Measurements from ENCODE around the gene HEY2.
A peak's percentile ranks its signal among the peaks of the same experiment; 100 is the strongest.

The HEY2 gene

GRCh38 chr6:125802383-125802782, 53.0 kb downstream of the HEY2 start:
- no peak overlapping the region for H3K4me3 ChIP-seq (ENCODE audit: low read depth, low read length)
- ChIA-PET POLR2A (interaction anchor here (2.7 kb wide), 1 partner anchor 11 kb away, joined by 11 read pairs; the partner anchor contains the start of gene NCOA7), CTCF (interaction anchor here (2.2 kb wide), 1 partner anchor 11 kb away, joined by 22 read pairs; the partner anchor contains the start of gene NCOA7)
- no peaks in the 10 kb centered on the region for H3K9me3 ChIP-seq (ENCODE audit: control insufficient read depth, insufficient read depth, low read depth, low read length)
- peaks cover 0 to 3% of the 10 kb centered on the region in 2 experiments; a peak in 1 of 3 replicates for H3K36me3 ChIP-seq (ENCODE audit: control insufficient read depth in 2 of 2, insufficient read depth in 1 of 2, low read length in 2 of 2)
- no peak for TF ChIP-seq ZNF112 (tag by site-specific recombination; IDR thresholded peaks at IDR 0.05)
- no peak for TF ChIP-seq ZNF350 (tag by site-specific recombination; IDR thresholded peaks at IDR 0.05)
- no peak for TF ChIP-seq BCL11A (tag by site-specific recombination; IDR thresholded peaks at IDR 0.05; ENCODE audit: low read depth)
- TF ChIP-seq ZFP3 (tag by site-specific recombination; IDR thresholded peaks at IDR 0.05; ENCODE audit: low read depth): no peak
- no peak for TF ChIP-seq ZNF777 (tag by site-specific recombination; IDR thresholded peaks at IDR 0.05; ENCODE audit: borderline replicate concordance)
- TF ChIP-seq ZNF121 (tag by site-specific recombination; IDR thresholded peaks at IDR 0.05): no peak
- no peak for TF ChIP-seq ZNF510 (tag by site-specific recombination; IDR thresholded peaks at IDR 0.05; ENCODE audit: insufficient replicate concordance)
- TF ChIP-seq ZNF311 (tag by site-specific recombination; IDR thresholded peaks at IDR 0.05; ENCODE audit: borderline replicate concordance): no peak
- TF ChIP-seq ZXDB (tag by site-specific recombination; IDR thresholded peaks at IDR 0.05): no peak
- no peak for TF ChIP-seq OSR2 (tag by site-specific recombination; IDR thresholded peaks at IDR 0.05)
- TF ChIP-seq PRDM4 (tag by site-specific recombination; IDR thresholded peaks at IDR 0.05): no peak
- TF ChIP-seq ZNF529 (tag by site-specific recombination; IDR thresholded peaks at IDR 0.05; ENCODE audit: insufficient replicate concordance): no peak
- TF ChIP-seq ZNF423 (tag by site-specific recombination; IDR thresholded peaks at IDR 0.05): no peak
- TF ChIP-seq ZNF791 (tag by site-specific recombination; IDR thresholded peaks at IDR 0.05): no peak
- no peak for TF ChIP-seq ZBTB49 (tag by site-specific recombination; IDR thresholded peaks at IDR 0.05; ENCODE audit: low read depth)
- TF ChIP-seq TCF7L2 (IDR thresholded peaks at IDR 0.05; ENCODE audit: borderline replicate concordance, low read depth, low read length): no peak
- no peak for TF ChIP-seq ZNF280C (tag by site-specific recombination; IDR thresholded peaks at IDR 0.05)
- H3K27ac ChIP-seq (ENCODE audit: extremely low read depth, low read depth, low read length): no peak overlapping the region
- H3K4me1 ChIP-seq (ENCODE audit: control insufficient read depth, insufficient read depth, low read length): peaks cover 6% of the 10 kb centered on the region

GRCh38 chr6:125802943-125803377, 53.5 kb downstream of the HEY2 start:
- POLR2A ChIA-PET: interaction anchor here (2.7 kb wide), 1 partner anchor 12 kb away, joined by 11 read pairs; the partner anchor contains the start of gene NCOA7
- Histone ChIP-seq H3K9me3 (ENCODE audit: control insufficient read depth, insufficient read depth, low read depth, low read length) (no peaks in the 10 kb centered on the region), H3K4me1 (ENCODE audit: control insufficient read depth, insufficient read depth, low read length) (peaks cover 3% of the 10 kb centered on the region; the same call in 1 of the 2 replicates), H3K36me3 (ENCODE audit: control insufficient read depth in 2 of 2, insufficient read depth in 1 of 2, low read length in 2 of 2) (peaks cover 0 to 3% of the 10 kb centered on the region in 2 experiments; a peak in 1 of 3 replicates), H3K4me3 (ENCODE audit: low read depth, low read length) (no peak overlapping the region), H3K27ac (ENCODE audit: extremely low read depth, low read depth, low read length) (no peak overlapping the region)
- CTCF ChIA-PET: interaction anchor here (2.2 kb wide), 1 partner anchor 12 kb away, joined by 22 read pairs; the partner anchor contains the start of gene NCOA7
- TF ChIP-seq PRDM4 (tag by site-specific recombination; IDR thresholded peaks at IDR 0.05) (peak; percentile 86), WT1 (tag by site-specific recombination; IDR thresholded peaks at IDR 0.05) (no peak)
- TF ChIP-seq, protein P1, sequence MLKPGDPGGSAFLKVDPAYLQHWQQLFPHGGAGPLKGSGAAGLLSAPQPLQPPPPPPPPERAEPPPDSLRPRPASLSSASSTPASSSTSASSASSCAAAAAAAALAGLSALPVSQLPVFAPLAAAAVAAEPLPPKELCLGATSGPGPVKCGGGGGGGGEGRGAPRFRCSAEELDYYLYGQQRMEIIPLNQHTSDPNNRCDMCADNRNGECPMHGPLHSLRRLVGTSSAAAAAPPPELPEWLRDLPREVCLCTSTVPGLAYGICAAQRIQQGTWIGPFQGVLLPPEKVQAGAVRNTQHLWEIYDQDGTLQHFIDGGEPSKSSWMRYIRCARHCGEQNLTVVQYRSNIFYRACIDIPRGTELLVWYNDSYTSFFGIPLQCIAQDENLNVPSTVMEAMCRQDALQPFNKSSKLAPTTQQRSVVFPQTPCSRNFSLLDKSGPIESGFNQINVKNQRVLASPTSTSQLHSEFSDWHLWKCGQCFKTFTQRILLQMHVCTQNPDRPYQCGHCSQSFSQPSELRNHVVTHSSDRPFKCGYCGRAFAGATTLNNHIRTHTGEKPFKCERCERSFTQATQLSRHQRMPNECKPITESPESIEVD (tag by site-specific recombination; IDR thresholded peaks at IDR 0.05): peak; percentile 72

Measured in HEK293 (cell line).